Mesodermal cell (in vitro differentiated cells): Measurements from ENCODE around the gene BTBD3.

Experiments used
- H3K27ac ChIP-seq: 2 replicates; pipeline ENCODE4 v1.7.0; 2013; ENCODE audit warnings: mild to moderate bottlenecking, low read depth, low read length, moderate library complexity; ENCODE audit not compliant: severe bottlenecking
- H3K36me3 ChIP-seq: 2 replicates; pipeline ENCODE4 v1.7.1; 2013; ENCODE audit warnings: mild to moderate bottlenecking, low read length, moderate library complexity; ENCODE audit not compliant: control insufficient read depth, insufficient read depth
- H3K4me1 ChIP-seq: one replicate; pipeline ENCODE4 v1.7.1; 2013; ENCODE audit warnings: mild to moderate bottlenecking, low read length; ENCODE audit not compliant: insufficient read depth, control insufficient read depth, poor library complexity, severe bottlenecking
- H3K4me3 ChIP-seq: 2 replicates; pipeline ENCODE4 v1.7.0; 2013; ENCODE audit warnings: low read length, control low read depth, mild to moderate bottlenecking; ENCODE audit not compliant: insufficient read depth, poor library complexity, severe bottlenecking; ENCODE audit errors: extremely low read depth
- H3K9me3 ChIP-seq: 2 replicates; pipeline ENCODE4 v1.7.1; 2013; ENCODE audit warnings: mild to moderate bottlenecking, low read length, moderate library complexity; ENCODE audit not compliant: control insufficient read depth
- WGBS, 2 experiments: methylation state at CpG; one replicate each; pipeline ENCODE4 v1.1.5; 2013; ENCODE audit warnings: missing lambda C conversion rate in 2 of 2; ENCODE audit not compliant: insufficient coverage in 2 of 2; 5-methylcytosine and 5-hydroxymethylcytosine counted together

BTBD3 gene

DNA sequence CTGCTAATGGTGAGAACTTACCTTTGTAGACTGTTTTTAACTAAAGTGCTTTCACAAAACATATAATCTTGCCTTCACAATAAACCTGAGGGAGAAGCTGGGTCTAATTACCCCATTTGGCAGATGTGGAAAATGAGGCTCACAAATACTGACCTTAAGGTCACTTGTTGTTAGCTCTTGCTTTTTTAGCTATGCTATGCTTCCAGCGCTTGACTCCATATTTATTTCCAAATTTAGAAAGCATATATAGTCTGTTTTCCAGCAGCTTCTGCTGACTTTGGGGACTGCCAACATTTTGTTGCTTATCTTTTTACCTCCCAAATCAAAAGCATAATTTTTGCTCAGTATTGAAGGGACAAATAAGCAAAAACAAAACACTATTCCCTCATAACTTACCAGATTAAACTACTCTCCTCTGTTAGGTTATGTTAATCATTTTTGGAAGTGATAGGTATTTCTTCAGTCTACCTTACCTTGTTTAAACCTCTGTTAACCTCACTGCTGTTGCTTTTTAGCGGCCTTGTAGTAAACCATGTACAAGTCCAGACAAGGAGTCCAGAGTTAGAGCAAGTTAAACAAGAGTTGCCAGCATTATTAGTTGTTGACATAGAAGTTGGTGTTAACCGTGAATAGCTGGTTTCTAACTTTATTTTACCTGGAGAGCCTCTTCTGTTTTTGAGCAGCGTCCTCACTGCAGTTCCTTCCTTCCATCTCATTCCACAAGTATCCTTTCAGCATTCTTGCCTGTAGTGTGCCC, 4.9 kb upstream of the BTBD3 start:
- H3K36me3 ChIP-seq: no peaks in the 10 kb centered on the region
- no peak overlapping the region for H3K4me3 ChIP-seq
- H3K4me1 ChIP-seq: no peaks in the 10 kb centered on the region
- no peaks in the 10 kb centered on the region for H3K9me3 ChIP-seq
- no peak overlapping the region for H3K27ac ChIP-seq
- WGBS, 2 experiments: 93 to 100% methylated on average over 1 to 2 of the region's 4 CpGs

- 83% methylated on average over 1 of the region's 5 CpGs; no CpG with 5 or more reads in 1 of the 2 experiments for WGBS, 2 experiments
- no peak overlapping the region for H3K4me3 ChIP-seq
- H3K9me3 ChIP-seq: no peaks in the 10 kb centered on the region
- no peaks in the 10 kb centered on the region for H3K4me1 ChIP-seq
- peaks cover 22% of the 10 kb centered on the region for H3K36me3 ChIP-seq
- H3K27ac ChIP-seq: no peak overlapping the region
Measured at GRCh38 chr20:11918391-11918845, 725 bp downstream of the BTBD3 start.

GRCh38 chr20:11918981-11919380, 1.3 kb downstream of the BTBD3 start:
- Histone ChIP-seq H3K9me3 (no peaks in the 10 kb centered on the region), H3K36me3 (peaks cover 25% of the 10 kb centered on the region), H3K27ac (no peak overlapping the region), H3K4me1 (no peaks in the 10 kb centered on the region), H3K4me3 (no peak overlapping the region)
- 86 to 95% methylated on average over 5 to 7 of the region's 8 CpGs for WGBS, 2 experiments

- Histone ChIP-seq H3K4me1 (no peaks in the 10 kb centered on the region), H3K27ac (no peak overlapping the region), H3K36me3 (peaks cover 25% of the 10 kb centered on the region), H3K9me3 (no peaks in the 10 kb centered on the region), H3K4me3 (no peak overlapping the region)
- 91 to 97% methylated on average over 7 to 8 of the region's 8 CpGs for WGBS, 2 experiments
Measured at GRCh38 chr20:11919581-11919980, 1.9 kb downstream of the BTBD3 start.

- Histone ChIP-seq H3K4me1 (no peaks in the 10 kb centered on the region), H3K9me3 (no peaks in the 10 kb centered on the region), H3K36me3 (peaks cover 29% of the 10 kb centered on the region), H3K4me3 (no peak overlapping the region), H3K27ac (no peak overlapping the region)
- WGBS, 2 experiments: no CpG with 5 or more reads among the region's 1 CpG
Measured at GRCh38 chr20:11920083-11920482, 2.4 kb downstream of the BTBD3 start.

- H3K9me3 ChIP-seq: no peaks in the 10 kb centered on the region
- H3K36me3 ChIP-seq: peaks cover 35% of the 10 kb centered on the region
- no peak overlapping the region for H3K27ac ChIP-seq
- H3K4me1 ChIP-seq: no peaks in the 10 kb centered on the region
- H3K4me3 ChIP-seq: no peak overlapping the region
- 91% methylated on average over 5 of the region's 6 CpGs for WGBS, 2 experiments
Measured at GRCh38 chr20:11921321-11921720, 3.6 kb downstream of the BTBD3 start.

- 96 to 100% methylated on average over 4 of the region's 4 CpGs for WGBS, 2 experiments
- Histone ChIP-seq H3K9me3 (no peaks in the 10 kb centered on the region), H3K36me3 (peaks cover 40% of the 10 kb centered on the region), H3K4me3 (no peak overlapping the region), H3K27ac (no peak overlapping the region), H3K4me1 (no peaks in the 10 kb centered on the region)
Measured at GRCh38 chr20:11922561-11922960, 4.9 kb downstream of the BTBD3 start.

- Histone ChIP-seq H3K36me3 (peaks cover 42% of the 10 kb centered on the region), H3K9me3 (no peaks in the 10 kb centered on the region), H3K27ac (no peak overlapping the region), H3K4me1 (no peaks in the 10 kb centered on the region), H3K4me3 (no peak overlapping the region)
- WGBS, 2 experiments: 94 to 97% methylated on average over 5 of the region's 6 CpGs
Measured at GRCh38 chr20:11924923-11925322, 7.2 kb downstream of the BTBD3 start.

DNA sequence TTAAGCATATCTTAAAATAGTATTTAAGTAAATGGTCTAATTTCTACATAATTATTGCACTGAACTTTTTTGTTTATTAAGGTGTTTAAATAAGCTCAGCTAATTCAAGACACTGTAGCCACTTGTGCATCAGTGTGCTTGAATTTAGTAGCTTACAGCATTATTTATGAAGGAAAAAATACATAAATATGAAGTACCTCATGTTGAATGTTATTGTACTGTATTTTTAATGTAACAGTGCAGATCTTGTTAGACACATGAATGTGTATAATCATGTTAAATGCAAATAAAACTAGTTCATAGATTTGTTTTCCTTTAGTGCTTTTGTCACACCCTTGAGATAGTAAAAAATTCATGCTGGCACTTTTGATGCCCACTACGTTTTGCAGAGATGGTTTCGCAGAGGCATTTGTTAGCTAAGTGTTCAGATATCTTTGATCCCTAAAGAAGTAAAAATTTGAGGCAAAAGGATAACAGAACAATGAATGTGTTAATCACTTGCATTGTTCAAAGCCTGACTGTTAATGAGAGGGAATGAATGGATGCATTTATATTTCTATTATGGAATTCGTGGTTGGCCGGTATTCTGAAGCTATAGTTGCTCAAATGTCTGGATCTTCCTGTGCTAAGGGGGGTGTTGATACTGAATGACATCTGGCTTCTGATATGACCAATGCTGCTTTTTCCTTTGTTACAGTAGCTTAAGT, 8.8 kb downstream of the BTBD3 start:
- 91 to 100% methylated on average over 3 to 4 of the region's 4 CpGs for WGBS, 2 experiments
- H3K36me3 ChIP-seq: peaks cover 39% of the 10 kb centered on the region
- H3K27ac ChIP-seq: no peak overlapping the region

DNA sequence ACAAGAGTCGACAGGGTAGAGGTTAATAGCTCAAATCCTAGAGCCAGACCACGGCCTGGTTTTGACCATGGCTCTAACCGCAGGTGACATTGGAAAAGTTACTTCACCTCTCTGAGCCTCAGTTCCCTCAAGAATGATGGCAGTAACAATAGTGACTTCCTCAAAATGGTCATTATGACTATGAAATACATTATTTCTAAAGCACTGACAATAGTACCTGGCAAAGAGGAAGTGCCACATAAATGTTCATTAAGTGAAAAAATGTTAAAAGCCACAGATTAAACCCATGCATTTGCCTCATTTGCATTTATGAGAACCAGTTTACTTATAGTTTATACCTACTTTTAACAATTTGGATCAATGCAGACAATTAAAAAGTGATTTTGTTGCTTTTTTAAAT, 12.3 kb downstream of the BTBD3 start:
- WGBS, 2 experiments: 89 to 96% methylated on average over 3 of the region's 3 CpGs
- H3K4me1 ChIP-seq: no peaks in the 10 kb centered on the region
- H3K27ac ChIP-seq: no peak overlapping the region
- H3K9me3 ChIP-seq: no peaks in the 10 kb centered on the region
- H3K4me3 ChIP-seq: no peak overlapping the region
- H3K36me3 ChIP-seq: peaks cover 18% of the 10 kb centered on the region

More for the DNA sequence above, 8.8 kb downstream of the BTBD3 start:
- Histone ChIP-seq H3K4me1 (no peaks in the 10 kb centered on the region), H3K9me3 (no peaks in the 10 kb centered on the region), H3K4me3 (no peak overlapping the region)
